PFSK-1 (cell line): ENCODE measurements around the gene PRSS38.

ENCODE experiments used
- FOXP2 ChIP-seq: optimal IDR thresholded peaks from 2 replicates; pipeline ENCODE3; 2011; ENCODE audit warnings: borderline replicate concordance, control low read depth, inconsistent platforms; ENCODE audit not compliant: insufficient read depth; ENCODE audit errors: extremely low read length, extremely low read depth
- POLR2AphosphoS5 ChIP-seq: IDR thresholded peaks from 2 replicates; pipeline ENCODE4 v1.6.1; 2012; ENCODE audit warnings: low read depth, mild to moderate bottlenecking, control low read depth, low read length, moderate library complexity
- SIN3A ChIP-seq: IDR thresholded peaks from 2 replicates; pipeline ENCODE4 v1.6.1; 2012; ENCODE audit warnings: mild to moderate bottlenecking, low read length, moderate library complexity, borderline replicate concordance; ENCODE audit not compliant: insufficient read depth
- TAF1 ChIP-seq: IDR thresholded peaks from 2 replicates; pipeline ENCODE4 v1.6.1; 2012; ENCODE audit warnings: low read length, control low read depth, borderline replicate concordance; ENCODE audit not compliant: insufficient read depth
- TF ChIP-seq, protein P1 (sequence below), 2 experiments: IDR thresholded peaks; 2 replicates each; pipeline versions ENCODE4 v1.6.1 to v1.8.0; 2011 to 2012; ENCODE audit warnings: low read depth in 2 of 2, low read length in 2 of 2, control low read depth in 1 of 2, inconsistent platforms in 1 of 2, mild to moderate bottlenecking in 1 of 2, moderate library complexity in 1 of 2; ENCODE audit not compliant: insufficient read depth in 1 of 2

Gene PRSS38

DNA sequence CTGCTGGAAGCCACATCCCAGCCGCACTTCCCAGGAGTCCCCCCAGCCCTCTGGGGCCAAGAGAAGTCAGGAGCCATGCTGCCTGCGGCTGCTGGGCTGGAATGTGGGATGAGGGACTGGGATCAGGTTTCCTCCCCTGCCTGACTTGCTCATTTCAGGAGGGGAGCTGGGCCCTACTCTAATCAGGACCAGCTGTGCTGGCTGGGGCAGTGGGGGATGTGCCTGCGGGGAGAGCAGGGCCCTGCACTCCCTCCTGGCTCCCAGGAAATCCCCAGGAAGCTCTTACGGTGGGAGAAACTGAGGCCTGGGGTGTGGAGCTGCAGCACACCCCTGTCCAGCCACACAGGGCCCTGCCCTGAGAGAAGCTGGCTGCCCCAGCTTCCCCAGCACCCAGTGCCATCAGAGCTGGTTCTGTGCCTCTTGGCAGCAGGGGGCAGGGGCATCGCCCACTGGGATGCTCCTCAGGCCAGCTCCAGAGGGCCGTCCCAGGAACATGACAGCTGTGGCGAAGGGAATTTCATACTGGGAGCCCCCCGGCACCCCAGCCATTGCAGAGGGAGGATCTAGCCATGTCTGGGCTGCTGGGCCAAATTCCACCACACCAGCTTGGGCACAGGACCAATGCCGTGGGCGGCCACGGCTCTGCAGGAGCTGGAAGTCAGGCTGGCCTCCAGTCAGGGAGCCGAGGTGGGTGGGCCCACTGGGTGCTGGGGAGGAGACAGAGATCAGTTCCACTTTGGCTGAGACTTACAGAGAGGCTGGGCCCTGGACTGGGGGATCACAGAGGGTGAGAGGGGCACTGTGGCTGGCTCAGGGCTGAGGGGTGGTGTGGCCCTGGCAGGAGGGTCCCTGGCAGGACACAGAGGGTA is 21.3 kb upstream of the PRSS38 start:
- TF ChIP-seq, protein P1, sequence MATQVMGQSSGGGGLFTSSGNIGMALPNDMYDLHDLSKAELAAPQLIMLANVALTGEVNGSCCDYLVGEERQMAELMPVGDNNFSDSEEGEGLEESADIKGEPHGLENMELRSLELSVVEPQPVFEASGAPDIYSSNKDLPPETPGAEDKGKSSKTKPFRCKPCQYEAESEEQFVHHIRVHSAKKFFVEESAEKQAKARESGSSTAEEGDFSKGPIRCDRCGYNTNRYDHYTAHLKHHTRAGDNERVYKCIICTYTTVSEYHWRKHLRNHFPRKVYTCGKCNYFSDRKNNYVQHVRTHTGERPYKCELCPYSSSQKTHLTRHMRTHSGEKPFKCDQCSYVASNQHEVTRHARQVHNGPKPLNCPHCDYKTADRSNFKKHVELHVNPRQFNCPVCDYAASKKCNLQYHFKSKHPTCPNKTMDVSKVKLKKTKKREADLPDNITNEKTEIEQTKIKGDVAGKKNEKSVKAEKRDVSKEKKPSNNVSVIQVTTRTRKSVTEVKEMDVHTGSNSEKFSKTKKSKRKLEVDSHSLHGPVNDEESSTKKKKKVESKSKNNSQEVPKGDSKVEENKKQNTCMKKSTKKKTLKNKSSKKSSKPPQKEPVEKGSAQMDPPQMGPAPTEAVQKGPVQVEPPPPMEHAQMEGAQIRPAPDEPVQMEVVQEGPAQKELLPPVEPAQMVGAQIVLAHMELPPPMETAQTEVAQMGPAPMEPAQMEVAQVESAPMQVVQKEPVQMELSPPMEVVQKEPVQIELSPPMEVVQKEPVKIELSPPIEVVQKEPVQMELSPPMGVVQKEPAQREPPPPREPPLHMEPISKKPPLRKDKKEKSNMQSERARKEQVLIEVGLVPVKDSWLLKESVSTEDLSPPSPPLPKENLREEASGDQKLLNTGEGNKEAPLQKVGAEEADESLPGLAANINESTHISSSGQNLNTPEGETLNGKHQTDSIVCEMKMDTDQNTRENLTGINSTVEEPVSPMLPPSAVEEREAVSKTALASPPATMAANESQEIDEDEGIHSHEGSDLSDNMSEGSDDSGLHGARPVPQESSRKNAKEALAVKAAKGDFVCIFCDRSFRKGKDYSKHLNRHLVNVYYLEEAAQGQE (IDR thresholded peaks at IDR 0.05; ENCODE audit: insufficient read depth in 1 of 2, low read depth in 2 of 2, low read length in 2 of 2), result no peak
- TF ChIP-seq FOXP2, result peak; percentile 33

DNA sequence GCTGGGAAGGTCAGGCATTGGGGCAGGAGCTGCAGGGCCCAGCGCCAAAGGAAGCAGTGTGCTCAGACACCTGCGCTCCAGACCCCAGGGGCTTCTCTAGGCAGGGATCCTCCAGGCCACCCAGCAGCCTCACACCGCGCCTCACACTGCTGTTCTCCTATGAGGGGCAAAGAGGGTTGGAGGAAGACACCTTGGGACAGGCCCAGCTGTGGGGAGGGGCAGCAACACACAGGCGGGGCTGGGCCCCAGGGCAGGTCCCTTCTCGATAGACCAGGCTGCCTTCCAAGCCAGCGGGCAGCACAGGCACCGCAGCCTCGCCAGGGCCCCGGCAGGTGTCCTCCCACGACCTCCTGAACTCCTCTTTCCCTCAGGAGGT is 20.7 kb upstream of the PRSS38 start:
- TF ChIP-seq POLR2AphosphoS5 (no peak), TAF1 (no peak), SIN3A (no peak), FOXP2 (no peak)
- TF ChIP-seq, protein P1 (IDR thresholded peaks at IDR 0.05; ENCODE audit: insufficient read depth in 1 of 2, low read depth in 2 of 2, low read length in 2 of 2), result no peak

DNA sequence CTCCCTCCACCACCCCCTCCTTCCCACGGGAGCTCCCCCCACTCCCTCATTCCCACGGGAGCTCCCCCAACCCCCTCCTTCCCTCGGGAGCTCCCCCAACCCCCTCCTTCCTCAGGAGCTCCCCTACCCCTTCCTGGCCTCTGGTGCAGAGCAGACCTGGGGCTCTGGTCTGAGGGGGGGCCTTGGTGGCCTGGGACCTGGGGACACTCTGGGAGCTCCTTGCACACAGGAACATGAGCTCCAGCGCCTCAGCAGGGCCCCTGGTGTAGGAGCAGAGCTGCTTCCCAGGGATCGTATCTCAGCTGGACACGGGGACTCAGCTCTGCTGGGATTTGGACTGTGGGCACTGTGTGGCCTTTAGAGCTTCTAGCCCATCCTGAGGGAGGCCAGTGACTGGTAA is 19.7 kb upstream of the PRSS38 start:
- TF ChIP-seq, protein P1 (IDR thresholded peaks at IDR 0.05; ENCODE audit: insufficient read depth in 1 of 2, low read depth in 2 of 2, low read length in 2 of 2), result no peak
- no peak for TF ChIP-seq FOXP2
- no peak for TF ChIP-seq POLR2AphosphoS5
- TF ChIP-seq SIN3A, result no peak
- TF ChIP-seq TAF1, result no peak

DNA sequence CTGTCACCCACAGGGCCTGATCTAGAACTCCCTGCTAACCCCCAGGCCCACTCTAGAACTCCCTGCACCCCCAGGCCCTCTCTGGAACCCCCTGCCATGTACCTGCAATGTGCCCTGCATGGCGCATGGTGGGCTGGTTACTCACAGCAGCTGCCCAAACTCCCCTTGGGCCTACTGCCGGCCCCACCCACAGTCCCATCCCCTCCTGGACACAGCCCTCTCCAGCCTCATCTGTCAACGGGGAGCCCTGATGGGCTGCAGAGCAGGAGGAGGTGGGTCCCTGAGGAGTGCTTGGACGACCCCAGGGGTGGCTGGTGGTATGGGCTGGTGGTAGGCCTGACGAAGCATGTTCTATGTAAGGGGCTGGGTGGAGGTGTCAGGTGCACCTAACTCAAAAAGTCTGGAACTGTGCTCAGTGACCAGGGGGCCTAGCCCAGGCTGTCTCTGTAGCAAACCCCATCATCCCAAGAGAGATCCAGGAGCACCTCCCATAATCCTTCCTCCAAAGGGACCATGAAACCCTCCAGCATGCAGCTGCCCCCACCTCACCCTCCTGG is 19.0 kb upstream of the PRSS38 start:
- TF ChIP-seq SIN3A, result no peak
- TF ChIP-seq TAF1, result no peak
- TF ChIP-seq POLR2AphosphoS5, result no peak
- no peak for TF ChIP-seq FOXP2
- TF ChIP-seq, protein P1 (IDR thresholded peaks at IDR 0.05; ENCODE audit: insufficient read depth in 1 of 2, low read depth in 2 of 2, low read length in 2 of 2), result no peak

DNA sequence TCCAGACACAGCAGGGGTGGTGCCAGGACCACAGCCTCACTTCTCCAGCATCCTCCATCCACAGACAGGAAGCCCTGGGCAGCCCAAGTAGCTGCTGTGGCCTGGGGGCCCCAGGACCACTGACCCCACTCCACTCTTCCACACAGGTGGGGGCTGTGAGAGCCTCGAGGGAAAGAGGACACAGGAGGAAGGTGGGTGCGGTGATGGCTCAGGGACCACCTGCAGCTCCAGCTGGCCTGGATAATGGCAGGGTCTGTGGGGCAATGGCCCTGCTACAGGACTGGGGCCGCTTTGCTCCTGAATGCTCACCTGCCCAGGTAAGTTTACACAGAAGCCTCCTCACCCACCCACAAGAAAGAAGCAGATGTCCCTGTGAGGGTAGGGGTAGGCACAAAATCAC is 18.3 kb upstream of the PRSS38 start:
- TF ChIP-seq TAF1, result no peak
- no peak for TF ChIP-seq SIN3A
- TF ChIP-seq, protein P1 (IDR thresholded peaks at IDR 0.05; ENCODE audit: insufficient read depth in 1 of 2, low read depth in 2 of 2, low read length in 2 of 2), result no peak
- TF ChIP-seq FOXP2, result no peak
- TF ChIP-seq POLR2AphosphoS5, result no peak
